Umbilical cord (tissue), 1 donor: ENCODE results near the gene ITPKB. TPM values are rescaled to one million over a fixed set of nuclear protein-coding genes. Genes with fewer than 3 reads are reported as not detected.

Source experiments
- total RNA-seq: library from RNA; depleted of rRNA; stranded (reverse); fragments of >200 nt; gene quantifications from one replicate; pipeline ENCODE4 v1.2.3, GENCODE V29; 2014; ENCODE audit warnings: low replicate concordance; ENCODE audit not compliant: insufficient read depth

The ITPKB gene
- total RNA-seq, 1 donor from 2014 or later: 15.4 TPM

Other genes starting within 250 kb of the ITPKB start
- 1.7 TPM for gene STUM, start 190.5 kb downstream of the ITPKB start, total RNA-seq
- gene PSEN2, start 131.3 kb upstream of the ITPKB start, total RNA-seq: 18.1 TPM
- gene COQ8A, start 201.0 kb upstream of the ITPKB start, total RNA-seq: 20.0 TPM